HG03520 (cell line): ENCODE results near the gene ZNF581.

Source experiments
- ATAC-seq: cut with Tn5 transposase; IDR thresholded peaks from one replicate; pipeline ENCODE4 v1.9.1; 2021; ENCODE audit warnings: mild to moderate bottlenecking, moderate library complexity; ENCODE audit not compliant: unreplicated experiment

ZNF581 gene

DNA sequence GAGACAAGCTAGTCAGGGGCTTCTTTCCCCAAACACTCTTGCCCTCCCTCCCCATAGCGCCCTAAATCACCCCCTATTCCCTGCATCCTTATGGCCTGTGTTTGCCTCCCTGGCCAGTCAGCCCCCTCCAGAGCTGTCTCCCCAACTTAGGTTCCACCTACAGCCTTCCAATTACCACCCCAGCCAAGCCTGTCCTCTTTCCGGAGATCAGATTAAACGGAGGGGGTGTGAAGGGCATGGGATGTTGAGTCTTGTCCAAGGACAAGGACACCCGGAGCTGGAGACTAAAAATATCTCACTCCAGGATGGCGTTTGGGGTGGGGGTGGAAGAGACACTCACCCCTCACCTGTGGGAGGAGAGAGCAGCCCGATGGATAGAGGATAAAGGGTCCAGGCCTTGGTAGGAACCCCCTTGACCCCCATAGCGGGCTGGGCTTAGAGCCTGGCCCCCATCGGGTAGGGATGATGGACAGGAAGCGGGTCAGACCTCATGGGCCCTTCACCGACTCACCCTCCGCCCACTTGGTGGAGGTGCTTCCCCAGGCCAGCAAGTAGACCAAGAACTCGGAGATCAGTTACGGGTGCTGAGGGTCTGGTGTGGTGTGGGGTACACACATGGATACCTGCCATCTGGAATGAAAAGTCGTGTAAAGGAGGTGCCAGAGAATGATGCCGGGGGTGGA is 32.0 kb upstream of the ZNF581 start:
- no peak for ATAC-seq

DNA sequence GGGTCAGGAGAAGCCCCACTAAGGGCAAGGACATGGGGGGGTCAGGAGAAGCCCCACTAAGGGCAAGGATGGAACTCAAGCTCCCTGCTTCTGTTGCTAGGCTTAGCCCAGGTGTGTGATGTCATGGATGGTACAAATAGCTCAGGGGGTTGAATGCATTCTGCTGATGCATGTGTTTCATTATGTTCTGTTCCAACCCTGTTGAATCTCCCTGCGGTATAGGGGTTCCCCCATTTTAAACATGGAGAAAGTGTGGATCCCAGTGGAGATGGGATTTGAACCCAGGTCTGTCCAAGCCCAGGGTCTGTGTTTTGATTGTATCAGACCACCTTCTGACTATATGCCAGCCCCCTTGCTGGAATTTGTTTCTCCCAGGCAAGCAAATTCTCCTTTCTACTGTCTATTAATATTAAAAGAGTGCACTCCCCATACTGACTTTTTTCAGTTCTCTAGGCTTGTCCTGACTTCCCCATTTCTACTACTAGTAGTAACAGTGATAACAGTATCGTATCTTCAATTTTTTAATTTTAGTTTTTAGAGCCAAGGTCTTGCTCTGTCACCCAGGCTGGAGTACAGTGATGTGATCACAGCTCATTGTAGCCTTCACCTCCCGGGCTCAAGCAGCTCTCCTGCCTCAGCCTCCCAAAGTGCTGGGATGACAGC is 31.3 kb upstream of the ZNF581 start:
- no peak for ATAC-seq

DNA sequence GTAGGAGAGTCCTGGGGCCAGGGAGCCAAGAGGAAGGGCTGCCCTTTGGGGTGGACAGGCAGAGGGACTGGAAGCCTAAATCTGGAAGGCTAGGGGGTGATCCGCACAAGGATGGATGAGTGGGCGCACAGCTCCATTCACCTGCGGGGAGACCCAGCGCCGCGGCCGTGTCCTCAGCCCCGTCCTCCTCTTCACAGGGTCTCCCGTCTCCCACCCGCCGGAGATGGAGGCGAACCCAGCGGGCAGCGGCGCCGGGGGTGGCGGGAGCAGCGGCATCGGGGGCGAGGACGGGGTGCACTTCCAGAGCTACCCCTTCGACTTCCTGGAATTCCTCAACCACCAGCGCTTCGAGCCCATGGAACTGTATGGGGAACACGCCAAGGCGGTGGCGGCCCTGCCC is 30.1 kb upstream of the ZNF581 start:
- ATAC-seq = no peak

DNA sequence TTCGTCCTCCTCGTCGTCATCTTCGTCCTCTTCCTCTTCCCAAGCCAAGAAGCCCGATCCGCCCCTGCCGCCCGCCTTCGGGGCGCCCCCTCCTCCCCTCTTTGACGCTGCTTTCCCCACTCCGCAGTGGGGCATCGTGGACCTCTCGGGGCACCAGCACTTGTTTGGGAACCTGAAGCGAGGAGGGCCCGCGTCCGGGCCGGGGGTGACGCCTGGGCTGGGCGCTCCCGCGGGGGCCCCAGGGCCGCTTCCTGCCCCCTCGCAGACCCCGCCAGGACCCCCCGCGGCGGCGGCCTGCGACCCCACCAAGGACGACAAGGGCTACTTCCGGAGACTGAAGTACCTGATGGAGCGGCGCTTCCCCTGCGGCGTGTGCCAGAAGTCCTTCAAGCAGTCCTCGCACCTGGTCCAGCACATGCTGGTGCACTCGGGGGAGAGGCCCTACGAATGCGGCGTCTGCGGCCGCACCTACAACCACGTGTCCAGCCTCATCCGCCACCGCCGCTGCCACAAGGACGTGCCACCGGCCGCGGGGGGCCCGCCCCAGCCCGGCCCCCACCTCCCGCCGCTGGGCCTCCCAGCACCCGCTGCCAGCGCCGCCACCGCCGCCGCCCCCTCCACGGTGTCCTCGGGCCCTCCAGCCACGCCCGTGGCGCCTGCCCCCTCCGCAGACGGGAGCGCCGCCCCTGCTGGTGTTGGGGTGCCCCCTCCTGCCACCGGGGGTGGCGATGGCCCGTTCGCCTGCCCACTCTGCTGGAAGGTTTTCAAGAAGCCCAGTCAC is 29.3 kb upstream of the ZNF581 start:
- ATAC-seq = no peak

DNA sequence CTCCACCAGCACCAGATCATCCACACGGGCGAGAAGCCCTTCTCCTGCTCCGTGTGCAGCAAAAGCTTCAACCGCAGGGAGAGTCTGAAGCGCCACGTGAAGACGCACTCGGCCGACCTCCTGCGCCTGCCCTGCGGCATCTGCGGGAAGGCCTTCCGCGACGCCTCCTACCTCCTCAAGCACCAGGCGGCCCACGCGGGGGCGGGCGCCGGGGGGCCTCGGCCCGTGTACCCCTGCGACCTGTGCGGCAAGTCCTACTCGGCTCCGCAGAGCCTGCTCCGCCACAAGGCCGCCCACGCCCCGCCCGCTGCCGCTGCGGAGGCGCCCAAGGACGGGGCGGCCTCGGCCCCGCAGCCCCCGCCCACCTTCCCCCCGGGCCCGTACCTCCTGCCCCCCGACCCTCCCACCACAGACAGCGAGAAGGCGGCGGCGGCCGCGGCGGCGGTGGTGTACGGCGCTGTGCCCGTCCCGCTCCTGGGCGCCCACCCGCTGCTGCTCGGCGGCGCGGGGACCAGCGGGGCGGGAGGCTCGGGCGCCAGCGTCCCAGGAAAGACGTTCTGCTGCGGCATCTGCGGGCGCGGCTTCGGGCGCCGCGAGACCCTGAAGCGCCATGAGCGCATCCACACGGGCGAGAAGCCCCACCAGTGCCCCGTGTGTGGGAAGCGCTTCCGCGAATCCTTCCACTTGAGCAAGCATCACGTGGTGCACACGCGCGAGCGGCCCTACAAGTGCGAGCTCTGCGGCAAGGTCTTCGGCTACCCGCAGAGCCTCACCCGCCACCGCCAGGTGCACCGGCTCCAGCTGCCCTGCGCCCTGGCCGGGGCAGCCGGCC is 28.5 kb upstream of the ZNF581 start:
- ATAC-seq = no peak

DNA sequence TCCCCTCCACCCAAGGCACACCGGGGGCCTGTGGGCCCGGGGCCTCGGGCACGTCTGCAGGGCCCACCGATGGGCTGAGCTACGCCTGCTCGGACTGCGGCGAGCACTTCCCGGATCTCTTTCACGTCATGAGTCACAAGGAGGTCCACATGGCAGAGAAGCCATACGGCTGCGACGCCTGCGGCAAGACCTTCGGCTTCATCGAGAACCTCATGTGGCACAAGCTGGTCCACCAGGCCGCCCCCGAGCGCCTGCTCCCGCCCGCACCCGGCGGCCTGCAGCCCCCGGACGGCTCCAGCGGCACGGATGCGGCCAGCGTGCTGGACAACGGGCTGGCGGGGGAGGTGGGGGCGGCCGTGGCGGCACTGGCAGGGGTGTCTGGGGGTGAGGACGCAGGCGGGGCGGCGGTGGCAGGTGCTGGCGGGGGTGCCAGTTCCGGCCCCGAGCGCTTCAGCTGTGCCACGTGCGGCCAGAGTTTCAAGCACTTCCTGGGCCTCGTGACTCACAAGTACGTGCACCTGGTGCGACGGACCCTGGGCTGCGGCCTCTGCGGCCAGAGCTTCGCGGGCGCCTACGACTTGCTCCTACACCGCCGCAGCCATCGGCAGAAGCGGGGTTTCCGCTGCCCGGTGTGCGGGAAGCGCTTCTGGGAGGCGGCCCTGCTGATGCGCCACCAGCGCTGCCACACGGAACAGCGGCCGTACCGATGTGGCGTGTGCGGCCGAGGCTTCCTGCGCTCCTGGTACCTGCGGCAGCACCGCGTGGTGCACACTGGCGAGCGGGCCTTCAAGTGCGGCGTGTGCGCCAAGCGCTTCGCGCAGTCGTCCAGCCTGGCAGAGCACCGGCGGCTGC is 27.7 kb upstream of the ZNF581 start:
- ATAC-seq = no peak

DNA sequence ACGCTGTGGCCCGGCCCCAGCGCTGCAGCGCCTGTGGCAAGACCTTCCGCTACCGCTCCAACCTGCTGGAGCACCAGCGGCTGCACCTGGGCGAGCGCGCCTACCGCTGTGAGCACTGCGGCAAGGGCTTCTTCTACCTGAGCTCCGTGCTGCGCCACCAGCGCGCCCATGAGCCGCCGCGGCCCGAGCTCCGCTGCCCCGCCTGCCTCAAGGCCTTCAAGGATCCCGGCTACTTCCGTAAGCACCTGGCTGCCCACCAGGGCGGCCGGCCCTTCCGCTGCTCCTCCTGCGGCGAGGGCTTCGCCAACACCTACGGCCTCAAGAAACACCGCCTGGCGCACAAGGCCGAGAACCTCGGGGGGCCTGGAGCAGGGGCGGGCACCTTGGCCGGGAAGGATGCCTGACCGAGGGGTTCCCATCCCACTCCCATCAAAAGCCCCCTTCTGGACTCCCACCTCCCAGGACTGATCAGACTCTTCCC is 27.0 kb upstream of the ZNF581 start:
- no peak for ATAC-seq

DNA sequence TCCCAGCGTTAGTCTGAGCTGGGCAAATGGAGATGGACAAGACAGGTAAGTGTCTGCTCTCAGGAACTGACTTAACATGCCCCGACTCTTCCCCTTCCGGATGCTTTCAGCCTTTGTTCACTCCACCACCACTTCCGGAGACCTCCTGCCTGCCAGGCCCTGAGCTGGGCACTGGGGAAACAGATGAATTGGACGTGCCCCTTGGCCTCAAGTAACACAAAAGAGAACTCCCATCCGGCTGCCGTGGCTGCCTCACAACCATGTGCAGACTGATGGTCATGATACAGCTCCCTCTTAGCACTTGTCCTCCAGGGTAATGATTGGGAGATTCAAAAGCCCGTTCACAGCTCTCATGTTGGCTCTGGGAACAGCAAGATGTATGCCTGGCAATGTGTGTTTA is 26.0 kb upstream of the ZNF581 start:
- no peak for ATAC-seq

DNA sequence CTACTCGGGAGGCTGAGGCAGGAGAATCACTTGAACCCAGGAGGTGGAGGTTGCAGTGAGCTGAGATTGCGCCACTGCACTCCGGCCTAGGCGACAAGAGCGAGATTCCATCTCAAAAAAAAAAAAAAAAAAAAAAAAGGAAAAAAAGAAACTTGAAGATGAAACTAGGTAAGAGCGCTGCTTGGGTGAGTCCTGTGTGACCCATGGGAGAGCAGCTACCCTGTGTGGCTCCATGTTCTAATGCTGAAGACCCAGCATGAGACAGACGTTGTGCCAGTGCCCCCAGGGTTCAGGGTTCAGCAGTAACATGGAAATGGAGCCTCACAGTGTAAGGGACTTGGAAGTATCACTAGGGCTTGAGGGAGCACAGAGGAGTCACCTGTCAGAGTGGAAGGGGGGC is 25.0 kb upstream of the ZNF581 start:
- ATAC-seq = no peak

DNA sequence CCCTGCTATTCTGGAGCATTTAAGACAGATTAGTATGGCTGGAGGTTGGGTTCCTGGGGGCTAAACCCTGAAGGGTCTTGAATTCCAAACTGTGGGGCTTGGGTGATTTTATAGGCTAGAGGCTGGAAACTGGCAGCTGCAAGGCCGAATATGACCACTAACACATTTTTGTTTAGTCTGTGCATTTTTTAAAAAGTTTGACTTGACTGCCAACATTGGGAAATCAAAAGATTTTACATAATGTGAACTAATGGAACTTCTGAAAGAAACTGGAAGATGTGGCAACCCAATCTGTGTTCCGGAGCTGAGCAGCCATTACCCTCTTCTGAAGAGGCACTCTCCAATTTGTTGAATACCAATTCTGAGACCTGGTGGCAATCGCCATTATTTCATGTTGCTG is 24.2 kb upstream of the ZNF581 start:
- no peak for ATAC-seq

DNA sequence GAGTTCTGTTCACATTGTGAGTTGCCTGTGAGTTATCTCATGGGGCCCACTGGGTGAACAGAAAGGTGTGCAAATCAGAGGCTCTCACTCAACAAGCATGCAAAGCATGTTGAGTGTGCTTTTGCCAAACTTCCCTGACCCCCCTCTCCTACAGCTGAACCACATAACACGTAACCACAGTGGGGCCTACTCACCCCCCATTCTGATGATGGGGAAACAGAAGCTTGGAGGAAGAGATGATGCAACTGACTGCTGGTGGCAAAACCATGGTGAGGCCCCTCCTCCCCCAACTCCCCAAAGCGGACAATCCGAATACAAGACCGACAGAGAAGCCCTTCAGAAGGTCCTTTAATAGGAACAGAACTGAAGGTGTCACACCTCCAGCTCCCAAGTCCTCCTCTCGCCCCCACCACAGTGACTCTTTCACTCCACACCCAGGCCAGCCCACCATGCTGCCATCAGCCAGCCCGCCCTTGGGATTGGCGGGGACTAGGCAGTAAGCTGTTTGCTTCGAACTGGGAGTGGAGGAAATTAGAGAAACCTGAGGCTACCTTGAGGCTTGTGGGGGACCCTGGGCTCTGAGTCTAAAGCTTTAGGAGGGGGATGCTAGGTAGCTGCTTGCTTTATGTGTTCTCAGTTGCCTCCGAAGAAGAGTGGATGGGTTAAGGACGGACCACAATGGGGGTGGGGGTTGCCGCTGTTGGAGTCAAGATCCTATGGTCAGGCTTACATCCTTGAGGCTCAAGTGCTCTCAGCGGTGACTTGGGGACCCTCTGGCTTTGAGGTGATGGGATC is 22.8 kb upstream of the ZNF581 start:
- no peak for ATAC-seq

DNA sequence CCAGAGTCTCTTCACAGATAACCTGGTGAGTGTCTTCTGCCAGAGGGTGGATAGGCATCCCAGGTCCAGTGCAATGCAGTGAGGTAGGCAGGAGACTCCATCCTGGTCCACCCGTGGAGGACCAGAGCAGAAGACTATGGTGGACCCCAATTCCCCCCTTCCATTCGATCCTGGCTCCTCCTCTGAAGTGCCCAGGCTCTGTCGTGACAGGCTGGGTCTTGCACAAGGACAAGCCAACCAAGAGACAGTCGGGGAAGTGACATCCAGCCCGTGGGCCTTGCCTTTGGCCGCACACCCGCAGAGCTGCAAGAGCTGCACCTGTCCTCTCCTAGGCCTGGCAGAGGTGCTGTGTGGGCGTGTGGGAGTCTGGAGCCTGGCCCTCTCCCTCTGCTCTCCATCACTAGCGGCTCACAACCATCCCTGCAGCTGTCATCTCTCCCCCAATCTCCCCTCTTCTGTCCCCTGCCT is 22.2 kb upstream of the ZNF581 start:
- ATAC-seq = no peak

DNA sequence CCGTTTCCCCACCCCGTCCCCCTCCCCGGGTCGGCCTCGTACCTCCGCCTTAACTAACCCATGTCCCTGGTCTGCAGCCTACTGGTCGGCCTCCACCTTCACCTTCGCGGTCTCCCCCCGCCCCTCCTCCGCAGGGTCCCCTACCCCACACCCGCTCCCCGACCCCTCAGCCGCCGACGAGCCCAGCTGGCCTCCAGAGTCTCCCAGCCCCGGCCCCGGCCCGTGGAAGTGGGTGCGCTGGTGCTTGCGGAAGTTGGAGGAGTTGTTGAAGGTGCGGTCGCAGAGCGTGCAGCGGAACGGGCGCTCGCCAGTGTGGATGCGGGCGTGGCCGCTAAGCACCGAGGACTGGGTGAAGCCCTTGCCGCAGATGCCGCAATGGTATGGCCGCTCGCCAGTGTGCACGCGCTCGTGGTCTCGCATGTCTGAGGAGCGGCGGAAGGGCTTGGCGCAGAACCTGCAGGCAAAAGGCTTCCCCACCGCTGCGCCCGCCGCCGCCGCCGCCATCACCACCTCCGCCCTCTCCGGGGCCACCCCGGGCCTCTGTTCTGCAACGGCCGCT is 21.7 kb upstream of the ZNF581 start:
- no peak for ATAC-seq

DNA sequence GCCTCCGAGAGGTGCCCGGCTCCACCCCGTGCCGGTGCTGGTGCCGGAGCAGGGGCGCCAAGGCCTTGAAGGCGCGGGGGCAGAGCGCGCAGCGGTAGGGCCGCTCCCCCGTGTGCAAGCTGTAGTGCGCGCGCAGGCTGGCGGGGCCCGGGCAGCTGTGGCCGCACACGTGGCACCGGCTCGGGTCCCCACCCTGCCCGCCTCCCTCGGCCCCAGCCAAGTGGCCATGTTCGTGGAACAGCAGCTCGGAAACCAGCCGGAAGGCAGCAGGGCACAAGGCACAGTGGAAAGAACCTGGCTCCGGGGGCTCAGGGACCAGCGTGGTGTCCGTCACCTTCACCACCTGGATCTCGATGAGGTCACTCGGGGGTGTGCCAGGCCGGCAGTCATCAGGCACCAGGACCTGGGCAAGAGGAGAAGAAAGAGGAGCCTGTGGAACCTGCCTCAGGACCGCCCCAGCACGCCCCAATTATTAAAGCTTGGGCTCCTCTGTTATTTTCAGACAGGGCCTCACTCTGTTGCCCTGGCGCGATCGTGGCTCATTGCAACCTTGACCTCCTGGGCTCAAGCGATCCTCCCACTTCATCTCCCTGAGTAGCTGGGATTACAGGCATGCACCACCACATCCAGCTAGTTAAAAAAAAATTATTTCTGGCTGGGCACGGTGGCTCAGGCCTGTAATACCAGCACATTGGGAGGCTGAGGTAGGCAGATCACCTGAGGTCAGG is 21.0 kb upstream of the ZNF581 start:
- ATAC-seq = no peak

DNA sequence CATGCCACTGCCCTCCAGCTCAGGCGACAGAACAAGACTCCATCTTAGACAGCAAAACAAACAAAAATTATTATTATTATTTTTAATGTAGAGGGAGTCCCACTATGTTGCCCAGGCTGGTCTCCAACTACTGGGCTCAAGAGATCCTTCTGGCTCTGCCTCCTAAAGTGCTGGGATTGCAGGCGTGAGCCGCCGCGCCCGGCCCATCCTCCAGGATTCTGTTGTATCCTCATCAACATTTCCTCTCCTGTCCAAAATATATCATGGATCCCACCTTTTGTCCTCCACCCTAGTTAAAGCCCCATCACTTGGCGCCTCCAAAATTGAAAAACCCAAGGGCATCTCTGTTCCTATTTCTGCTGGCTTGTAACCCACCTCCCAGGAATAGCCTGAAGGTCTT is 20.3 kb upstream of the ZNF581 start:
- no peak for ATAC-seq

DNA sequence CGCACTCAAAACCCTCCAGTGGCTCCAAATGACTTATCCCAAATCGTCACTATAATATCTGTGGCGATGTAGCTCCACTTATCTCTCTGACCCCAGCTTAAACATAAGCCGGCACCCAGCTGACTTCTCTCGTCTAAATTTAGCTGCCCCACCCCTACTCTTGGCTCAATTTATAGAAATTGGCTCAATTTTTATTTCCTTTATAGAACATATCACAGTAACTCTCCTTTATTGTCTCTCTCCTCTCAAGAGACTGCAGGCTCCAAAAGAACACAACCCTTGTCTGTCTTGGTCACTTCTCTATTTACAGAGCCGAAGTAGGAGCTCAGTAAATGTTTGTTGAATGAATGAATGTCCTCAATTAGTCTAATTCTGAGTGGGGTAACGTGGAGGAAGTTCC is 19.9 kb upstream of the ZNF581 start:
- no peak for ATAC-seq

DNA sequence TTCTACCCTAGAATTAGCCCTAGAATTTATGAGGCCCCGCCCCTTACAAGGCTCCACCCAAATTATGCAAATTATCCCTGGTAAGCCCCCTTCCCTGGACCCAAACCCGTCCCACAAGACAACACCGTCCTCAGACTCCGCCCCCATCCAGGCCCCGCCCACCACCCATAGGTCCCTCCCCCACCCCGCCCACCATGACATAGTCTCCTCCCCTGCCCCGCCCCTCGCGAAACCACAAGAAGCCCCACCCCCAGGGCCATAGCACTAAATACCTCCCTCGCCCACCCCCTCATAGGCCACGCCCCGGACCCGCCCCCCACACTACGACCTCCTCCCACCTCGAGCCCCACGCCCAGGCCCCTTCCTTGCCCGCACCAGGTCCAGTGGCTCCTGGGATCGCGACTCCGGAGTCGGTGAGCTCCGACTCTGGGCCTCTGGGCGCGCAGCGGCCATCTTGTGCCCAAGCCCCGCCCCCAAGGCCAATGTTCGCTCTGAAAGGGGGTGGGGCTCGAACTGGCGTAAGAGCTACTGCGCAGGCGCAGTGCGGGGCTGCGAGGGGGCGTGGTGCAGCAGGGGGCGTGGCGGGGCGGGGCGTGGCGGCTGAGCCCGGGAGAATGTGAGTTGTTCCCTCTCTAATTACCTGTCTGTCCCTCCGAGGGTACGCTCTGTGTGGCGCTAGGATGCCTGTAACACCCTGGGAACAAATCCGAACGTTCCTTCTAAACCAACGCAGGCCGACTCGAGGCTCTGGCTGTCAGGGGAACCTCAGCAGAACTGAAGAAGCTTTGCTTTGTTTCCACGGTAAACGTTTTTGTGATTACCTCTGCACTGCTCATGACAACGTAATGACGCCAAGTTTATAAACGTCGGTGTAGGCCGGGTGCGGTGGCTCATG is 19.1 kb upstream of the ZNF581 start, which contains the start of gene ZNF784:
TSS of gene ZNF784 (minus strand) at position 458 of the 895 bp plus-strand sequence. CDS start at position 453, 5 bp downstream.
- ATAC-seq = peak; percentile 54
